GM18873 (cell line): ENCODE measurements around the gene SLC25A4.

ENCODE experiments used
- ATAC-seq: cut with Tn5 transposase; IDR thresholded peaks from one replicate; pipeline ENCODE4 v1.9.1; 2021; ENCODE audit warnings: mild to moderate bottlenecking, moderate library complexity, moderate number of reproducible peaks; ENCODE audit not compliant: unreplicated experiment, low FRiP score

The SLC25A4 gene

DNA sequence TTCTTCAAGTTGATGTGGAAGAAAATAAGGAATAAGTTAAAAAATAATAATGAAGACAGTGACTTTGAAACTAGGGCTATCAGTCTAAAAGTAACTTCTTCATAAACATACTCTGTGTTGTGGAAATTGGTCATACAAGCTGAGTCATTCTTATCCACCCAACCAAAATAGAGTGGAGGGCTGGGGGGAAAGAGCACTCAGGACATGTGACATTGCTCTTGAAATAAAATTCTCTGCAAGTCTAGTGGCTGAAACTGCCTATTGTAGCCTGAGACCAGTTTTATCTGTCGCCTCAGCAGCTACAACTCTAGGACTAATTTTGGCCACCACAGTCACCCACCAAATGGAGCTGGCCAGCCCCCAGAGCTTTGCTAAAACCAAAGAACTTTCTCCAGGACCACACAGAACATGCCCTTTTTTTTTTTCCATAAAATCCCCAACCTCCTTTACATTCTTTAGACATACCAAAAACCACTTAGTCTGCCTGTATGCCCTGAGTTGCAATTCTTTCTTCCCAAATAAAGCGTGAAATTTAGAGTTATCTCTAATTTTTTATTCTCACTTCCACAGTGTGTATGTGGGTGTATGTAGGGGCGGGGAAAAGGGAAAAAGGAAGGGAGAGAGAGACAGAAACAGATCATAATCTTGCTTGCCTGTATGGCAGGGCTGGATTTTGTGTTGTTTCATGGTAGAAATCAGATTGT is 23.0 kb upstream of the SLC25A4 start:
- no peak for ATAC-seq

- ATAC-seq: no peak
Measured at GRCh38 chr4:185120631-185120946, 22.5 kb upstream of the SLC25A4 start.

DNA sequence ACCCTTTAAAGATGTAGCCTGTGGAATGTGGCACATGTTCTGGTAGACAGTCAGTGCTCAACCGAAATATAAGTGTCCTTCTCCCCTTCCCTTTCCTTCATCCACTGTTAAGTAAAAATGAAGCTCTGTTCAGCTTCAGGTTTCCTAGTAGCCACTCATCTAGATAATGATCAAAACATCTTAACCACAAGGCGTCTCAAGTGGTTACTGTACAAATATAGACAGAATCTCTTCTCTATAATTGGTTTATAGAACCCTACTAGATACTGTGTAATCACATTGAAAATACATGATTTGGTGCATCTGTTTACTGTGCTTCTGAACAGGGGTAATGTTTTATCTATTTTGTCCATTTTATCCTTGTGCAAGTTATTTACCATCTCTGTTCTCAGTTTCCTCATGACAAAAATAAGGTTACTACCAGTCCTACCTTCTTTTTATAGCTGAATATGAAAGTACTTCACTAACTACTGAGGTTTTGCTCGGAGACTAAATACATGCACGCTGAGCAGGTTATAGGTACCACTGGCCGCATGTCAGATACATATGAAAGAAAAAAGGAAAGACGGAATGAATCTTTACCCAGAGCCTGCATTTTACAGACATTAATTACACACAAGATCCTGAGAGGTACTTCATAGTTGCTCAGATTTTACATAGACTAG is 20.3 kb upstream of the SLC25A4 start:
- peak; percentile 76 for ATAC-seq

GRCh38 chr4:185124006-185124405 is 19.1 kb upstream of the SLC25A4 start:
- ATAC-seq: no peak

GRCh38 chr4:185127021-185127925 is 15.8 kb upstream of the SLC25A4 start:
- no peak for ATAC-seq

GRCh38 chr4:185128272-185129119 is 14.6 kb upstream of the SLC25A4 start:
- ATAC-seq: no peak

- ATAC-seq: no peak
Measured at GRCh38 chr4:185134307-185134869, 8.7 kb upstream of the SLC25A4 start.

DNA sequence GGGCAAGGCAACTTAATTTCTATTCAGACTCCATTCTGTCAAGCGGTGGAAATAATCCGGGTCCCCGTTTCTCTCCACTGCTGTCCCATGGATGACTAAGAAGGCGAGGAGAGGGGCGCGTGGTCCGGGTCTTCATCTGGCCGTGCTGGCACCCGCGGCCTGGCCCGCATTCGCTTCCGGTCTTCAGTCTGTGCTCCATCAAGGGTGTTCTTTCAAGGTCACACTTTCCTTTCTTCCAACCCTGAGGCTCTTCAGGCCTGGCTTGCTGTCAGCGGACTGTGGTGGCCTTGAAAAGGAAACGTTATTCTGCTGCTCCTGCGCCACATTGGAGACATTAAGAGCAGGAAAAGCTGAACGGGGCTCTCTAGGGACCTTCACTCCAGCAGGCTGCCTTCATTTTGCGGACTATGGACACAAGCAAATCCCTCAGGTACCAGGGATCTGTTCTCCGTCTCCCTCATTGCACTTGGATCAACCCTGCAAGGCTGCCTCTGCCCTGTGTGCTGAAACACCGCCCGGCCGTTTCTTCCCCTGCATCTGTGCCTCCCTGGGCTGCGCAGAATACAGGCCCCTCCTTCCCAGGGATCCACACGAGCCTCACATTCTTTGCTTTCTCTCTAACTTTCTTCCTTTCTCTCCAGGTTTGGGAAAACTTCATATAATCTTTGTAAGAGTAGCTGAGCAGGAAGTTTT is 5.7 kb upstream of the SLC25A4 start:
- ATAC-seq: no peak

DNA sequence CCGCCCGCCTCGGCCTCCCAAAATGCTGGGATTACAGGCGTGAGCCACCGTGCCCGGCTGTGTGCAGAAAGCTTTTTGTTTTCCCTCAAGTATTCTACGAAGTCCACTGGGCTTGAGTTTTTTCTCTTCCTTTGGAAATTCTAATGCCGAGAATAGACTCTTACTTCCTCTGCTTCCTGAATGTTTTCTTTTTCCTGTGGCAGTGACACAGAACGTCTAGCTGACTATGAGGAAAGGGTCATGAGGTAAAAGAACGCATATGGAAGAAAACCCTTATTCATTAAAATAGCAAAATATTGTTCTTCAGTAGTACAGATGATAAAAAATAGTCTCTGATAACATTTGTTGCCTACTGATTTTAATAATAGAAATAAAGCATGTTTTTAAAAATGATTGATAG is 4.9 kb upstream of the SLC25A4 start:
- ATAC-seq: no peak

GRCh38 chr4:185139736-185140135 is 3.3 kb upstream of the SLC25A4 start:
- no peak for ATAC-seq

GRCh38 chr4:185141777-185142176 is 1.3 kb upstream of the SLC25A4 start:
- ATAC-seq: no peak

GRCh38 chr4:185142564-185142911 is 528 bp upstream of the SLC25A4 start:
- no peak for ATAC-seq

DNA sequence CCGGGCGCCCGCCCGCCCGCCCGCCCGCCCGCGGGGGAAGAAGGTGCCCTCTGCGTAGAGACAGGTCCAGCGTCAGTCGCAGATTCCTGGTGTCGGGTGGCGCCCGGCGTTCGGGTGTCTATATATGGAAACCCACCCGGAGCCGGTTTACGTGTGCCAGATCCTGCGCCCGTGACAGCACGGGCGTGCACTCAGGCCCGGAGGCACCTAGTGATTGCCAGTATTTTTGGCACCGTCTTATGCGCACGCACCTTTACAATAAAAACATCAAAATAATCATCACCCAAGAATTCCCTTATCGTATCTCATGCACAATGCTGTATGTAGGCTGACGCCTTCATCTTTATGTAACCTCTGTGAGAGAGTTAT is 519 bp downstream of the SLC25A4 start:
- peak; percentile 6 for ATAC-seq

DNA sequence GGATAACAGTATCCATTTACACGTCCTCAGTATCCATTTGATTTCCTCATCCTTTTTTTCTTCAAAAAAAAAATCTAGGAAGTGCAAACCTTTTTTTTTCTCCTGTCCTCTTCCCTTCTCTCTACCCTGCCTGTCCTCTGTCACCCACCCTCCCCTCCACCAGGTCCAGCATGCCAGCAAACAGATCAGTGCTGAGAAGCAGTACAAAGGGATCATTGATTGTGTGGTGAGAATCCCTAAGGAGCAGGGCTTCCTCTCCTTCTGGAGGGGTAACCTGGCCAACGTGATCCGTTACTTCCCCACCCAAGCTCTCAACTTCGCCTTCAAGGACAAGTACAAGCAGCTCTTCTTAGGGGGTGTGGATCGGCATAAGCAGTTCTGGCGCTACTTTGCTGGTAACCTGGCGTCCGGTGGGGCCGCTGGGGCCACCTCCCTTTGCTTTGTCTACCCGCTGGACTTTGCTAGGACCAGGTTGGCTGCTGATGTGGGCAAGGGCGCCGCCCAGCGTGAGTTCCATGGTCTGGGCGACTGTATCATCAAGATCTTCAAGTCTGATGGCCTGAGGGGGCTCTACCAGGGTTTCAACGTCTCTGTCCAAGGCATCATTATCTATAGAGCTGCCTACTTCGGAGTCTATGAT is 1.7 kb downstream of the SLC25A4 start:
- no peak for ATAC-seq

DNA sequence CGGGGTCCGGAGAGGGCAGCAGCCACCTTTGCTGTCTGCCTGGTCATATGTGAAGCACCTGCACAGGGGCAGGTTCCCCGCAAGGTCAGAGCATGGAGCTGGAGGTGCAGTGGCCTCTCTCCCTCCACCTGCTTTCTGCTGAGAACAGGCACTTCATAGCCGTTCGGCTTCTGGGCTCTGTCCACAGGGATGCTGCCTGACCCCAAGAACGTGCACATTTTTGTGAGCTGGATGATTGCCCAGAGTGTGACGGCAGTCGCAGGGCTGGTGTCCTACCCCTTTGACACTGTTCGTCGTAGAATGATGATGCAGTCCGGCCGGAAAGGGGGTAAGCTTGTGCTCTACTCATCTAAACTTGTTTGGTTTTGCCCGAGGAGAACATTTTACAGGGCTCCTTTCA is 2.5 kb downstream of the SLC25A4 start:
- ATAC-seq: no peak

- no peak for ATAC-seq
Measured at GRCh38 chr4:185149392-185149791, 6.3 kb downstream of the SLC25A4 start.

DNA sequence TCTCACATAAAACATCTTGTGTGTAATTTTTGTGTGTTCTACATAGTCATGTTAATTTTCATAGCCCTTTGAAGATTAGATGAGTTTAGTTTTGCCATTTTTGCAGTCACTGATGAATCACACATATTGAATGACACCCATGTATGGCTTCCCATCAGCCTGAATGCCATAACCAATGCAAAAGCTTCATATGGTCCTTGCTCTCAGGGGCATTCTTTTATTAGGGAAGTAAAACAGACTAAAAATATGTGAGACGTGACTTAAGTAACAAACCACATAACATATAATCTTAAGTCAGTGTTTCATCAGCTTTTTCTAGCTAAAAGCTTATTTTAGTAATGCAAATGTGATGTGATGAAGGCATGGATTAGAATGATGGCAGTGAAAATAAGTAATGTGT is 8.2 kb downstream of the SLC25A4 start:
- no peak for ATAC-seq

GRCh38 chr4:185165605-185166063 is 22.6 kb downstream of the SLC25A4 start:
- ATAC-seq: peak; percentile 86

DNA sequence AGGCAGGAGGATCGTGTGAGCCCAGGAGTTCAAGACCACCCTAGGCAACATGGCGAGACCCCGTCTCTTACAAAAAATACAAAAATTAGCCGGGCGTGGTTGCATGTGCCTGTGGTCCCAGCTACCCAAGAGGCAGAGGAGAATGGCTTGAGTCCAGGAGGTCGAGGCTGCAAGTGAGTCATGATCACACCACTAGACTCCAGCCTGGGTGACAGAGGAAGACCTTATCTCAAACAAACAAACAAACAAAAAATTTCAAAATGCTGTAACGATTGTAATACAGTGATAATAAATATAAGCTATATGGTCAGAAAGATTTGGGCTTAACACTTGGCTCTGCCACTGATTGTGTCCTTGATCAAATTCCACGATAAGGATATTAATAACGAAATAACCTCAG is 24.2 kb downstream of the SLC25A4 start:
- no peak for ATAC-seq
